NOMO-1 treated with dmso at 0.1 percent for 144 hours (cell line): ENCODE data around the gene MRPL21.
A peak's percentile ranks its signal among the peaks of the same experiment; 100 is the strongest.
"Not testable (repeated sequence)": the region's sequence is repeated elsewhere in the genome, so short reads cannot be mapped to it uniquely, and the experiment has no call there.

ENCODE experiments used
- DNase-seq: peaks from one replicate; lab custom pipeline; 2025; ENCODE audit not compliant: unreplicated experiment; lab: John Stamatoyannopoulos, UW

Gene MRPL21

GRCh38 chr11:68872216-68873003 lies 31.2 kb downstream of the MRPL21 start:
- DNase-seq: no peak

DNA sequence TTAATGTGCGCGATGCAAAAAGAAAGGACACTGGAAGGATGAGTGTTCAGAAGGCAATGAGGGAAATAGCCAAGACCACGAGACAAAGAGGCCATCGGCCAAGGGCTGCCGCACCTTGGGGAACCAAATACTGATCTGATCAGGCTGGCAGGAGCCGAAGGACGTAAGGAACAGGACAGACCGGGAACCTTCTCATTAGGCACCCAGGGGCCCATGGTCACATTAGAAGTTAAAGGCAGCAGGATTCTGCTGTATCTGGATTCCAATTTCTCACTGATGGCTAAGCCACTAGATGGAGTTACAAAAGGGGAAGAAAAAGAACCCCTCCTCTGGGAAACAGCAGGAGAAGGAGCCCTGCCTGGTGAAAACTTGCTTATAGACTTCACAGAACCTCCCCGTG lies 33.2 kb downstream of the MRPL21 start:
- no peak for DNase-seq

GRCh38 chr11:68868221-68868835 lies 35.3 kb downstream of the MRPL21 start:
- no peak for DNase-seq

DNA sequence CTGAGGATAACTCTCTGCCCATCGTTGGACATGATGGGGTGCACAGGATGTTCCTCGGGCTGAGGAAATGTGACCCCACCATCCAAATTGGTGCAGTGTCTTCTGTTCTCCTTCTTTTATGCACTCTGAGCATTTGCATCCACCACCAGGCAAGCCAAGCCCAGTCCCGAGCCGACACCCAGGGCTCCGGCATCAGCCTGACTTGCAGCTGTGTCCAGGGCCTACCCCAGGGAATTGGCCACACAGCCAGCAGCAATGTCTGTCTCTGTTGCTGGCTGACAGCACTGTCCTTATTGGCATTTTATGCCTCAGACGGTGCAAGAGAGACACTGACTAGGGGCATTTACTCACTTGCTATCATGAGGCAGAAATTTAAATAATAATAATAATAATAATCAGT lies 36.6 kb downstream of the MRPL21 start:
- no peak for DNase-seq

DNA sequence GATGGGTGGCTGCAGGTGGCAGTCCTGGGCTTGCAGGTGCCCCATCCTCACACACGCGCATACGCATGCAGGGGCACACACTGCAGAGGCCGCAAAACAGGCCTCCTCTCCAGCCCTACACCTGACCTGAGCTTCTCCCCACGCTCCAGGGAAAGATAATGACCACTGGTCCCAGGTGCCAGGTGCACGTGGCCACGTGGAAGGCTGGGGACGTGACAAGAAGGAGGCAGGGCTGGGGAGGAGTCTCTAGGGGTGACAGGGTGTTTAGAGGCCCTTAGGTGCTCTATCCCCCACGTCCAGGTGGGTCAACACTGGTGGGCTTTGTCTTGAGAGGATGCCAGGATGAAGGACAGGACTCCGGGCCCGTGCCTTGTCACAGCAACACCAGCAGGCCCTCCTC lies 38.4 kb downstream of the MRPL21 start:
- DNase-seq: no peak

GRCh38 chr11:68863553-68864265 lies 39.9 kb downstream of the MRPL21 start:
- no peak for DNase-seq

- DNase-seq: no peak
Observed at GRCh38 chr11:68862421-68862820, 41.2 kb downstream of the MRPL21 start.

- DNase-seq: no peak
Observed at GRCh38 chr11:68859123-68859522, 44.5 kb downstream of the MRPL21 start.

- no peak for DNase-seq
Observed at GRCh38 chr11:68857037-68857586, 46.5 kb downstream of the MRPL21 start.

GRCh38 chr11:68856425-68857030 lies 47.1 kb downstream of the MRPL21 start:
- not testable (repeated sequence) for DNase-seq

GRCh38 chr11:68855205-68855981 lies 48.2 kb downstream of the MRPL21 start:
- DNase-seq: peak; percentile 47

GRCh38 chr11:68854273-68854958 lies 49.2 kb downstream of the MRPL21 start:
- DNase-seq: no peak

DNA sequence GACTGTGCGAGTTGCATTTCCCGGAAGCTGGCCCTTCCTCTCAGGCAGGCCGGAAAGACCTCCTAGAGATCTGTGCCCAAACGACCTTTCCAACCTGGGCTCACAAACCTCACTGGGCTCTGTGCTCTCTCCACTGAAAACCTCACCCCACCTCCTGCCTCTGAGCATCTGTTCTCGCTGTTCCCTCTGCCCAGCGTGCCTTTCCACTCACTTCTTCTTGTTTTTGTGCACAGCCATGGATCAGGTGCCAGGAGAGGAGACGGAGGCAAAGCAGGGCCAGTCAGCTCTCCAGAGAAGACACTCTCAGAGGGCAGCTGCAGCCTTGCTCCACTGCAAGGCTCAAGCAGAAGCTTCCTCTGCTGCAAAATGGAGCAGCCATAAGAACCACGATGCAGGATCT lies 51.0 kb downstream of the MRPL21 start:
- no peak for DNase-seq

GRCh38 chr11:68848429-68848828 lies 55.2 kb downstream of the MRPL21 start:
- no peak for DNase-seq

DNA sequence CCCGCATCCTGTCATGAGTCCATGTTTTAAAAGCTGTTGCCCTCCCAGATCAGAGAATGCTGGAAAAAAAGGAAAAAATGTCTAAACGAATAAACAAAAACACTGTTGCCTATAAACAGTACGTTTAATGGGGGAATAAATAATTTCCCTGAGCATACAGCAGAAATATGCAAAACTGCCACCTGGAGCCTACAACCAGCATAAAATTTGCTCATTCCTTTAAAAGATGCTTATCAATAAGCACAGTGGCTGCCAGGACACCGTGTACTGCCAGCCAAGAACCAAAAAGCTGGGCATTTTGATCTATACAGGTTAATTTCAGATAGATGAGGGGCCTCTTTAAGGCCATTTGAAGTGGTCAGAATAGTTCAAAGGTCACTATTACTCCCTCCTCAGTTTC lies 56.2 kb downstream of the MRPL21 start:
- no peak for DNase-seq

DNA sequence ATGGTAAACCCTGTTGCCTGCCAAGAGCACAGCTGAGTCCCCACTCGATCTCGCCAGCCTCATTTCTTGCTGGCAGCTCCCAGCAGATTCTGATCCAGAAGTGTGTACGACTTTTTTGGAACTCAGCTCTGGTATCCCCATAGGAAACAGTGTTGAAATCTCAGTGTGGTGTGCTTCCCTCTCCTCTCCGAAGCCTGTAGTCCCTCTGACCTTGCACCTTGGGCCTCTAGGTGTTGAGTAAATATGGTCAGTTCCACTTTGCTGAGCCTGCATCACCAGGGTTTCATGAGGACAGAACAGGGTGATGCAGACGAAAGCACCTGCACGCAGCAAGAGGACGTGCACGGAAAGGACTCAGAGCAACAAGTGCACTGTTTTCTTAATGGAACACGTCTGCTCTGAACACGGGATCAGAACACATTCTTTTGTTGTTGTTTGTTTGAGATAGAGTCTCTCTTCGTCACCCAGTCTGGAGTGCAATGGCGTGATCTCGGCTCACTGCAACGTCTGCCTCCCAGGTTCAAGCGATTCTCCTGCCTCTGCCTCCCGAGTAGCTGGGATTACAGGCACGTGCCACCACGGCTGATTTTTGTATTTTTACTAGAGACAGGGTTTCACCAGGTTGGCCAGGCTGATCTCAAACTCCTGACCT lies 58.2 kb downstream of the MRPL21 start:
- no peak for DNase-seq

DNA sequence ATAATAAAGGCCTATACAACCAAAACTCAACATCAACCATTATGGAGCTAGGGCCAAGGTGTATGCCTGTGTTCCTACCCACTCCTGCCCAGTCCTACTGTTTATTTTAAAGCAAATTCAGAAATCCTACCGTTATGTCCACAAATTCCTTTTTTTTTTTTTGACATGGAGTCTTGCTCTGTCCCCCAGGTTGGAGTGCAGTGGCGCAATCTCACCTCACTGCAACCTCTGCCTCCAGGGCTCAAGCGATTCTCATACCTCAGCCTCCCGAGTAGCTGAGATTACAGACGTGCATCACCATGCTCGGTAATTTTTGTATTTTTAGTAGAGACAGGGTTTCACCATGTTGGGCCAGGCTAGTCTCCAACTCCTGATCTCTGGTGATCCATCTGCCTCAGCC lies 58.8 kb downstream of the MRPL21 start:
- DNase-seq: no peak

DNA sequence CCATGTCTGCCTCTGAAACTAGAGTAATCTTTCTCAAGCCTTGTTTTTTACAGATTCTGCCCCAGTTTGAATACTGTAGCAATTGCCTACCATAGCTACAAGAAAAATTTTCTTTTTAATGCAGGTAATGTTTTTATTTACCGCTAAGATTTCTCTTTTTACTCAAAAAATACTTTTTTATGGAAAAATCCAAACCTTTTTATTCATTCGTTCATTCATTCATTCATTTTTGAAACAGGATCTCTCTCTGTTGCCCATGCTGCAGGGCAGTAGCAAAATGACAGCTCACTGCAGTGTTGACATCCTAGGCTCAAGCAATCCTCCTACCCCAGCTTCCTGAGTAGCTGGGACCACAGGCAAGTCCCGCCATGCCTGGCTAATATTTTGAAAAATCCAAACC lies 59.3 kb downstream of the MRPL21 start:
- no peak for DNase-seq

DNA sequence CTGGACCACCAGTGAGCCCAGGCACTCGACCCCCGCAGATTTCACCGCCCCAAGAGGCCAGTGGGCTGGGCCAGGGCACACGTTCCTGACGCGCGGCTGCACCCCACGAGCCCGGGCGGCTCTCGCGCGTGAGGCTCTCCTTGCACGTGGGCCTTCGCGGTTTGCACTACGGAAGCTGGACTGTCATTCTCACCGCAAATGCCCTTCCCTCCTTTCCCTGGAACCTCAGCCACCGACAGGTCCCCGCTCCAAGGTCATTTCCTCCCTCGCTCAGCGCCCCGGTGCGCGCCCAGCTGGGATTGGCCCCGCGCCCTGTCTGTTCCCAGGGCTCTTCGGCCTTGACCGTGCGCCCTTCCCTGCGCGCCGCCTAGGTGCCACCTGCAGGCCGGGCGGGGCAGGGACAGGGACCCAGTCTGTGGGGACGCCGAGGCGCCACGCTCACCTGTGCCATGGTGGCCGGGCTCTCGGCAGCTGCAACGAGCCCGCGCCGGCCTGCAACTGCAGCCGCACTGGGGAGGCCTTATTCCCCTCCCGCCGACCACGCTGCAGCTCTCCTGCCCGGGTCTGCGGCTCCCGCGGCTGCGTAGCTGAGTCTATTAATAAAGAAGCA lies 59.8 kb downstream of the MRPL21 start:
- DNase-seq: peak; percentile 66
